Measurements from ENCODE around the gene CCDC60. TPM values are rescaled to one million over a fixed set of nuclear protein-coding genes. Genes with fewer than 3 reads are reported as not detected.

CCDC60 gene
- total and polyA plus RNA-seq, 2 experiments from 2014 or later = not detected

GRCh38 chr12:119512772-119513497 lies 178.4 kb downstream of the CCDC60 start:
- H3K27ac ChIP-seq = no peak overlapping the region
- WGBS, 2 experiments (ENCODE audit: low coverage in 1 of 2, low lambda C conversion rate in 2 of 2, missing lambda C conversion rate in 2 of 2) = 16 to 21% methylated on average over 8 of the region's 8 CpGs
- no peaks in the 10 kb centered on the region for H3K9me3 ChIP-seq (ENCODE audit: low read depth)
- in situ Hi-C loops (cut with MboI) = no loop called here
- H3K4me2 ChIP-seq (ENCODE audit: unreplicated experiment) = no peak overlapping the region
- H3K4me1 ChIP-seq (ENCODE audit: insufficient read depth) = no peaks in the 10 kb centered on the region
- TF ChIP-seq EZH2 (IDR thresholded peaks at IDR 0.05; ENCODE audit: insufficient read depth, poor library complexity, severe bottlenecking) = no peak
- no peak for TF ChIP-seq EZH2phosphoT487 (IDR thresholded peaks at IDR 0.05; ENCODE audit: insufficient read depth, low read depth)
- H3K9me2 ChIP-seq (ENCODE audit: insufficient read depth) = no peaks in the 10 kb centered on the region
- no peaks in the 10 kb centered on the region for H3F3A ChIP-seq (ENCODE audit: insufficient read depth)
- DNase-seq = peak; percentile 27
- H2AFZ ChIP-seq = no peak overlapping the region
- no peaks in the 10 kb centered on the region for H3K27me3 ChIP-seq (replicated peaks; ENCODE audit: insufficient read depth)
- no peaks in the 10 kb centered on the region for H3K79me2 ChIP-seq (ENCODE audit: insufficient read depth)
- no peaks in the 10 kb centered on the region for H4K20me1 ChIP-seq (ENCODE audit: insufficient read depth)
- no peak overlapping the region for H3K4me3 ChIP-seq
- no peak overlapping the region for H3K9ac ChIP-seq
- H3K36me3 ChIP-seq (ENCODE audit: low read depth) = no peaks in the 10 kb centered on the region

DNA sequence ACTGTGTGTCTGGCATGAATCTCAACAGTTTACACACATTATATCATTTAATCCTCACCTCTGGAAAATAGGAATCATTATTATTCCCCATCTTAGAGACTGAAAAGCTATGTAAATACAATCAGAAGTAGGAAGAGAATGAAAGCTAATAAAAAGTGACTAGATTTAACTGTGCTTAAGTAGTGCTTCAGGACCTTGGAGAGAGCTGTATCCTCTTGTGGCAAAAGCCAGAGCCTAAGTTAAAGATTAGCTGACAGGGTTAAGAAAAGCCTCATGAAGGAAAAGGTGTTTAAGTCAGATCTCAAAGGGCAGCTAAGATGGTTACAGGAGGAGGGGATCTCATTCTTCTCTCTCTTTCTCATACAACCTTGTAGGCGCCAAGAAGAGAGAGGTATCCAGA lies 193.7 kb downstream of the CCDC60 start:
- H2AFZ ChIP-seq = no peak overlapping the region
- no peaks in the 10 kb centered on the region for H3K79me2 ChIP-seq (ENCODE audit: insufficient read depth)
- H3K9me2 ChIP-seq (ENCODE audit: insufficient read depth) = no peaks in the 10 kb centered on the region
- H3K27me3 ChIP-seq (replicated peaks; ENCODE audit: insufficient read depth) = no peaks in the 10 kb centered on the region
- no peaks in the 10 kb centered on the region for H3K9me3 ChIP-seq (ENCODE audit: low read depth)
- no peaks in the 10 kb centered on the region for H3F3A ChIP-seq (ENCODE audit: insufficient read depth)
- H3K27ac ChIP-seq = no peak overlapping the region
- DNase-seq = peak; percentile 29
- no peak overlapping the region for H3K4me2 ChIP-seq (ENCODE audit: unreplicated experiment)
- no peak for TF ChIP-seq EZH2phosphoT487 (IDR thresholded peaks at IDR 0.05; ENCODE audit: insufficient read depth, low read depth)
- TF ChIP-seq EZH2 (IDR thresholded peaks at IDR 0.05; ENCODE audit: insufficient read depth, poor library complexity, severe bottlenecking) = no peak
- in situ Hi-C loops (cut with MboI) = no loop called here
- WGBS, 2 experiments (ENCODE audit: low coverage in 1 of 2, low lambda C conversion rate in 2 of 2, missing lambda C conversion rate in 2 of 2) = 8 to 14% methylated on average over 1 of the region's 1 CpG
- H4K20me1 ChIP-seq (ENCODE audit: insufficient read depth) = no peaks in the 10 kb centered on the region
- H3K36me3 ChIP-seq (ENCODE audit: low read depth) = no peaks in the 10 kb centered on the region
- H3K4me3 ChIP-seq = no peak overlapping the region
- no peak overlapping the region for H3K9ac ChIP-seq
- H3K4me1 ChIP-seq (ENCODE audit: insufficient read depth) = no peaks in the 10 kb centered on the region

DNA sequence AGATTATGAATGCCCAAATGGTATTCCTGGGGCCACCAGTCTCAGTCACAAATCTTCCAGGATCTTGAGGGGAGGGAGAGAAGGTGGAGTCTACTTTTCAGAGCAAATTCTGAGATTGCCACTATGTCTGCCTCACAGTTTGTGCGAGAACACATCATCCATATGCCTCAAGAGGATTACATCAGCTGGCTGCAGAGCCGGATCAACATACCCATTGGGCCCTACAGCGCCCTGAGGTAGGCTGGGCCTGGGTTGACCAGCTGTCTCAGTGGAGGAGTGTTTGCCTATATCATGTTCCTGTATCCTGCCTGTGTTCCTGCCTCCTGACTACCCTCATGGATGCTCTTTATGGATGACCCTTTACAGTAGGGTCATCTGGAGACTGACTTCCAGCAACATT lies 205.9 kb downstream of the CCDC60 start:
- H3K9me3 ChIP-seq (ENCODE audit: low read depth) = no peaks in the 10 kb centered on the region
- H4K20me1 ChIP-seq (ENCODE audit: insufficient read depth) = no peaks in the 10 kb centered on the region
- WGBS, 2 experiments (ENCODE audit: low coverage in 1 of 2, low lambda C conversion rate in 2 of 2, missing lambda C conversion rate in 2 of 2) = 31 to 38% methylated on average over 3 of the region's 3 CpGs
- no peaks in the 10 kb centered on the region for H3K36me3 ChIP-seq (ENCODE audit: low read depth)
- no peak for DNase-seq
- no peaks in the 10 kb centered on the region for H3K4me1 ChIP-seq (ENCODE audit: insufficient read depth)
- no peaks in the 10 kb centered on the region for H3K79me2 ChIP-seq (ENCODE audit: insufficient read depth)
- no peak overlapping the region for H3K9ac ChIP-seq
- no peaks in the 10 kb centered on the region for H3F3A ChIP-seq (ENCODE audit: insufficient read depth)
- in situ Hi-C loops (cut with MboI) = loop anchor here (10.0 kb wide), 1 partner anchor 416 kb away; no protein-coding TSS in a partner anchor
- no peak for TF ChIP-seq EZH2phosphoT487 (IDR thresholded peaks at IDR 0.05; ENCODE audit: insufficient read depth, low read depth)
- TF ChIP-seq EZH2 (IDR thresholded peaks at IDR 0.05; ENCODE audit: insufficient read depth, poor library complexity, severe bottlenecking) = no peak
- H3K27me3 ChIP-seq (replicated peaks; ENCODE audit: insufficient read depth) = no peaks in the 10 kb centered on the region
- H3K27ac ChIP-seq = no peak overlapping the region
- H3K4me2 ChIP-seq (ENCODE audit: unreplicated experiment) = no peak overlapping the region
- no peak overlapping the region for H2AFZ ChIP-seq
- H3K9me2 ChIP-seq (ENCODE audit: insufficient read depth) = no peaks in the 10 kb centered on the region
- no peak overlapping the region for H3K4me3 ChIP-seq

- TF ChIP-seq EZH2phosphoT487 (IDR thresholded peaks at IDR 0.05; ENCODE audit: insufficient read depth, low read depth) (no peak), EZH2 (IDR thresholded peaks at IDR 0.05; ENCODE audit: insufficient read depth, poor library complexity, severe bottlenecking) (no peak)
- H4K20me1 ChIP-seq (ENCODE audit: insufficient read depth) = no peaks in the 10 kb centered on the region
- H3K9ac ChIP-seq = no peak overlapping the region
- DNase-seq = peak; percentile 76
- no peak overlapping the region for H2AFZ ChIP-seq
- H3K4me1 ChIP-seq (ENCODE audit: insufficient read depth) = no peaks in the 10 kb centered on the region
- no peaks in the 10 kb centered on the region for H3K9me3 ChIP-seq (ENCODE audit: low read depth)
- H3K27ac ChIP-seq = no peak overlapping the region
- 24 to 30% methylated on average over 9 of the region's 9 CpGs for WGBS, 2 experiments (ENCODE audit: low coverage in 1 of 2, low lambda C conversion rate in 2 of 2, missing lambda C conversion rate in 2 of 2)
- H3F3A ChIP-seq (ENCODE audit: insufficient read depth) = no peaks in the 10 kb centered on the region
- H3K4me3 ChIP-seq = no peak overlapping the region
- in situ Hi-C loops (cut with MboI) = loop anchor here (10.0 kb wide), 1 partner anchor 420 kb away; no protein-coding TSS in a partner anchor
- H3K9me2 ChIP-seq (ENCODE audit: insufficient read depth) = no peaks in the 10 kb centered on the region
- no peaks in the 10 kb centered on the region for H3K27me3 ChIP-seq (replicated peaks; ENCODE audit: insufficient read depth)
- H3K36me3 ChIP-seq (ENCODE audit: low read depth) = no peaks in the 10 kb centered on the region
- H3K79me2 ChIP-seq (ENCODE audit: insufficient read depth) = no peaks in the 10 kb centered on the region
- no peak overlapping the region for H3K4me2 ChIP-seq (ENCODE audit: unreplicated experiment)
These were observed 210.5 kb downstream of the CCDC60 start for GRCh38 chr12:119544765-119545625.

Data from GM23248 (cell line).